Osteocyte (in vitro differentiated cells): Measurements from ENCODE around the gene CASKIN1. TPM values are rescaled to one million over a fixed set of nuclear protein-coding genes. Genes with fewer than 3 reads are reported as not detected.

Experiments used
- DNase-seq: peaks from one replicate; pipeline ENCODE4 v3.0.0; 2021; ENCODE audit warnings: mixed read lengths; ENCODE audit not compliant: unreplicated experiment; ENCODE audit errors: extremely low spot score
- H3K27ac Mint-ChIP-seq: one replicate; pipeline ENCODE4 v1.8.0; 2021; ENCODE audit warnings: mild to moderate bottlenecking, mixed read lengths; ENCODE audit not compliant: unreplicated experiment
- H3K27me3 Mint-ChIP-seq: one replicate; pipeline ENCODE4 v1.8.0; 2021; ENCODE audit warnings: mixed read lengths; ENCODE audit not compliant: unreplicated experiment
- H3K36me3 Mint-ChIP-seq: one replicate; pipeline ENCODE4 v1.8.0; 2021; ENCODE audit warnings: mixed read lengths; ENCODE audit not compliant: unreplicated experiment
- H3K4me1 Mint-ChIP-seq: one replicate; pipeline ENCODE4 v1.8.0; 2021; ENCODE audit warnings: mixed read lengths; ENCODE audit not compliant: unreplicated experiment
- H3K4me3 Mint-ChIP-seq: one replicate; pipeline ENCODE4 v1.8.0; 2021; ENCODE audit warnings: mild to moderate bottlenecking, moderate library complexity, mixed read lengths; ENCODE audit not compliant: unreplicated experiment
- H3K9me3 Mint-ChIP-seq: one replicate; pipeline ENCODE4 v1.8.0; 2021; ENCODE audit warnings: mixed read lengths; ENCODE audit not compliant: unreplicated experiment
- CTCF ChIP-seq: fragments of 200-600 bp; sonication (generic); IDR thresholded peaks from 2 replicates; pipeline ENCODE4 v1.5.0; 2021; ENCODE audit warnings: antibody characterized with exemption, mild to moderate bottlenecking, moderate library complexity
- total RNA-seq: library from RNA; stranded (reverse); gene quantifications from 2 replicates; pipeline ENCODE4 v1.2.1, GENCODE V29; 2021

CASKIN1 gene
- total RNA-seq, 1 donor from 2014 or later: 2.4 TPM

- H3K9me3 Mint-ChIP-seq: no peaks in the 10 kb centered on the region
- H3K4me1 Mint-ChIP-seq: peaks cover 46% of the 10 kb centered on the region
- TF ChIP-seq CTCF: no peak
- no peak for DNase-seq
- no peak overlapping the region for H3K4me3 Mint-ChIP-seq
- H3K36me3 Mint-ChIP-seq: peaks cover 3% of the 10 kb centered on the region
- peak overlapping the region; percentile 41 for H3K27ac Mint-ChIP-seq
- H3K27me3 Mint-ChIP-seq: no peaks in the 10 kb centered on the region
These were observed 35.4 kb downstream of the CASKIN1 start for GRCh38 chr16:2160915-2161551.

GRCh38 chr16:2159175-2159838 is 37.1 kb downstream of the CASKIN1 start:
- TF ChIP-seq CTCF: no peak
- peaks cover 49% of the 10 kb centered on the region for H3K4me1 Mint-ChIP-seq
- no peaks in the 10 kb centered on the region for H3K27me3 Mint-ChIP-seq
- H3K9me3 Mint-ChIP-seq: no peaks in the 10 kb centered on the region
- DNase-seq: no peak
- H3K36me3 Mint-ChIP-seq: no peaks in the 10 kb centered on the region
- H3K27ac Mint-ChIP-seq: peak overlapping the region; percentile 50
- no peak overlapping the region for H3K4me3 Mint-ChIP-seq

GRCh38 chr16:2158262-2158638 is 38.2 kb downstream of the CASKIN1 start:
- Mint-ChIP-seq H3K4me1 (peaks cover 59% of the 10 kb centered on the region), H3K27me3 (no peaks in the 10 kb centered on the region), H3K9me3 (no peaks in the 10 kb centered on the region), H3K4me3 (peak overlapping the region; percentile 94), H3K36me3 (no peaks in the 10 kb centered on the region), H3K27ac (peak overlapping the region; percentile 83)
- TF ChIP-seq CTCF: no peak
- no peak for DNase-seq

GRCh38 chr16:2157480-2158261 is 38.7 kb downstream of the CASKIN1 start:
- peak overlapping the region; percentile 83 for H3K27ac Mint-ChIP-seq
- no peaks in the 10 kb centered on the region for H3K36me3 Mint-ChIP-seq
- H3K4me1 Mint-ChIP-seq: peaks cover 64% of the 10 kb centered on the region
- DNase-seq: no peak
- no peaks in the 10 kb centered on the region for H3K27me3 Mint-ChIP-seq
- TF ChIP-seq CTCF: no peak
- no peaks in the 10 kb centered on the region for H3K9me3 Mint-ChIP-seq
- peak overlapping the region; percentile 94 for H3K4me3 Mint-ChIP-seq

- Mint-ChIP-seq H3K4me1 (peaks cover 70% of the 10 kb centered on the region), H3K27ac (peak overlapping the region; percentile 83), H3K36me3 (no peaks in the 10 kb centered on the region), H3K4me3 (peak overlapping the region; percentile 94), H3K27me3 (no peaks in the 10 kb centered on the region), H3K9me3 (no peaks in the 10 kb centered on the region)
- DNase-seq: no peak
- TF ChIP-seq CTCF: no peak
These were observed 39.6 kb downstream of the CASKIN1 start for GRCh38 chr16:2156849-2157224.
